HG03045 (cell line): ENCODE measurements around the gene PPP2R3B.
A peak's percentile ranks its signal among the peaks of the same experiment; 100 is the strongest.

Source experiments
- ATAC-seq: cut with Tn5 transposase; IDR thresholded peaks from one replicate; pipeline ENCODE4 v1.9.1; 2021; ENCODE audit warnings: mild to moderate bottlenecking, moderate library complexity; ENCODE audit not compliant: unreplicated experiment

PPP2R3B gene

DNA sequence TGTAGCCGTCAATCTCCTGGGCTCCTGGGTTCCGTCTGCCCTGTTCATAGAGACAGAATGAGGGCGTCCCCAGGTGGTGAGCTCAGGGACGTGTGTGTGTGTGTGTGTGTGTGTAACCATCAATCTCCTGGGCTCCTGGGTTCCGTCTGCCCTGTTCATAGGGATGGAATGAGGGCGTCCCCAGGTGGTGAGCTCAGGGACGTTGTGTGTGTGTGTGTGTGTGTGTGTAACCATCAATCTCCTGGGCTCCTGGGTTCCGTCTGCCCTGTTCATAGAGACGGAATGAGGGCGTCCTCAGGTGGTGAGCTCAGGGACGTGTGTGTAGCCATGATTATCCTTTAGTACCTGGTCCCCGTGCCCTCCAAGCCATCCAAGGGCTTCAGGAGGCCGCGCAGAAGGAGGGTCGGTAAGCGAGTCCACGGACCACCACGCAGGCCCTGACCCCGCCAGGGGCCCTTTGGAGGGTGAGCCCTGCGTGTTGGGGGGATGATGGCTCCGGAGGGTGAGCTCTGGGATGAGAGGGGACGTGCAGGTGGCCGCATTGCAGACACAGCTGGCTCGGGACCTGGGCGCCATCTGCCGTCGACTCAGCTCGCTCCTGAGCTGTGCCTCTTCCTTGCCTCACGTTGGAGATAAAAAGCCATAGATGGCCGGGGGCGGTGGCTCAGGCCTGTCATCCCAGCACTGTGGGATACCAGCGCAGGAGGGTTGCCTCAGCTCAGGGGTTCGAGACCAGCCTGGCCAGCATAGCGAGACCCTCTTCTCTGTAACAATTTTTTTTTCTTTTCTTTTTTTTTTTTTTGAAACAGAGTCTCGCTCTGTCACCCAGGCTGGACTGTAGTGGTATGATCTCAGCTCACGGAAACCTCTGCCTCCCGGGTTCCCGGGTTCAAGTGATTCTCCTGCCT lies 62.7 kb downstream of the PPP2R3B start:
- no peak for ATAC-seq

DNA sequence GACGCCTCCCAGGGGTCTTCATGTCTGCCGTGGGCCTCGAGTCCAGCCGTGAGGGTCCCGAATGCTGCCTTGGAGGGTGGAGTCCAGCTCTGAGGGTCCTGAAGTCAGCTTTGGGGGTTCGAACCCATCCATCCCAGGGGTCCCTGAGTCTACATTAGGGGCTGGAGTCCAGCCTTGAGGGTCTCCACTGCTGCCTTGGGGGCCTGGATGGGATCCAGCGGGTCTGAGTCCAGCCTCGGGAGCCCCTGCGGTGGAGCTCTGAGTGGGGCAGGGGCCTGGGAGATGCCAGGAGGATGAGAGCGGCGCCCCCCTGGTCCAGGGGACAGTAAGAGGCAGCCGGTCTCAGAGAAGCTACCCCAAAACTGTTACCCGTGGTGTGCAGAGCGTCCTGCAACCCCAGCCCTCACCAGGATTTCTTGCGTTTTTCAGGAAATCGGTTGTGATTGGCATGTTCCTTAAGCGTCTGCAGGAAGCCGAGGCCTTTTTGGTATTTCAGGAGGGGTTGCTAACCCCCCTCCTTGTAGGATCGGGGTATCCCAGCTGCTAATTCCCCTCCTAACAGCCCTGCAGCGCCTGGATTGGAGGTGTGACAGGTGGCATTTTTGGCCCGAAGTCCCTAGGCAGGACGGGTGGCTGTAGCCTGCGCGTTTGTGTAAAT lies 66.5 kb downstream of the PPP2R3B start:
- ATAC-seq = no peak

DNA sequence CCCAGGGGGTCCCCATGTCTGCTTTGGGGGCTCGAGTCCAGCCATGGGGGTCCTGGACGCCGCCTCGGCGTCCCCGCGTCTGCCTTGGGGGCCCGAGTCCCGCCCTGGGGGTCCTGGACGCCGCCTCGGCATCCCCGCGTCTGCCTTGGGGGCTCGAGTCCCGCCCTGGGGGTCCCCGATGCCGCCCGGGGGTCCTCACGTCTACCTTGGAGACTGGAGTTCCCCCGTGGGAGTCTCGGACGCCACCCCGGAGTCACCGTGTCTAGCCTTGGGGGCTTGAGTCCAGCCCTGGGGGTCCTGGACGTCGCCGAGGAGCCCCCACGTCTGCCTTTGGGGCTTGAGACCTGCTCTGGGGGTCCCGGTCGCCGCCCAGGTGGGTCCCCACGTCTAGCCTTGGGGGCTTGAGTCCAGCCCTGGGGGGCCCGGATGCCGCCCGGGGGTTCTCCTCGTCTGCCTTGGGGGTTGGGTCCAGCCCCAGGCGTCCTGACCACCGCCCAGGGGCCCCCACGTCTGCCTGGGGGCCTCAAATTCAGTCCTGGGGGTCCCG lies 67.1 kb downstream of the PPP2R3B start:
- ATAC-seq = no peak

DNA sequence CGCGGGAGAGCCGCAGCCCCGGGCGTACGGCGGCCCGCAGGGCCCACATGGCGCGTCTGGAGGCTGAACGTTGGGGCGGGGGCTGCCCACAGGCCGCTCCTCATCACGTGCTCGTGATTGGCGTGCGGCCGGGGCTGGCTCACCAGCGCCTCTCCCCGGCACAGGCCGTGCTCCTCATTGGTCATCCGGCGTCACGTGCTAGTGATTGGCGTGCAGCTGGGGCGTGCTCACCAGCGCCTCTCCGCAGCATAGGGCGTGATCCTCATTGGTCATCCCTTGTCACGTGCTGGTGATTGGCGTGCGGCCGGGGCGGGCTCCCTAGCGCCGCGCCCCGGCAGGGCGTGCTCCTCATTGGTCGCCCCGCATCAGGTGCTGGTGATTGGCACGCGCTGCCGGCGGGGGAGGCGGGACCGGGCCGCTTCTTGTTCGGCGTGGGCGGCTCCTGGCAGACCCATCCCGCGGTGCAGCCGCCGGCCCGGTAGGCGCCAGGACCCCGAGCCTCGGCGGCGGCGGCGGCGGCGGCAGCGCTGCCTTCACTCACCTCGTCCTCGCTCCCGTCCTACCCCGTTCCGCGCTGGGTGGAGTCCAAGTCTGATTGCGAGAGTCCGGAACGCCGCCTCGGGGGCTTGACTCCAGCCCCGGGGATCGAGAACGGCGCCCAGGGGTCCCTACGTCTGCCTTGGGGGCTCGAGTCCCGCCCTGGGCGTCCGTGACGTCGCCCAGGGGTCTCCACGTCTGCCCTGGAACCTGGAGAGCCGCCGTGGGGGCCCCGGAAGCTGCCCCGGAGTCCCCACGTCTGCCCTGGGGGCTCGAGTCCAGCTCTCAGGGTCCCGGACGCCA lies 67.7 kb downstream of the PPP2R3B start, which contains the start of gene GTPBP6:
TSS of gene GTPBP6 (minus strand) at position 58 of the 840 bp plus-strand sequence. CDS start at position 49, 9 bp downstream.
- ATAC-seq = peak; percentile 84

DNA sequence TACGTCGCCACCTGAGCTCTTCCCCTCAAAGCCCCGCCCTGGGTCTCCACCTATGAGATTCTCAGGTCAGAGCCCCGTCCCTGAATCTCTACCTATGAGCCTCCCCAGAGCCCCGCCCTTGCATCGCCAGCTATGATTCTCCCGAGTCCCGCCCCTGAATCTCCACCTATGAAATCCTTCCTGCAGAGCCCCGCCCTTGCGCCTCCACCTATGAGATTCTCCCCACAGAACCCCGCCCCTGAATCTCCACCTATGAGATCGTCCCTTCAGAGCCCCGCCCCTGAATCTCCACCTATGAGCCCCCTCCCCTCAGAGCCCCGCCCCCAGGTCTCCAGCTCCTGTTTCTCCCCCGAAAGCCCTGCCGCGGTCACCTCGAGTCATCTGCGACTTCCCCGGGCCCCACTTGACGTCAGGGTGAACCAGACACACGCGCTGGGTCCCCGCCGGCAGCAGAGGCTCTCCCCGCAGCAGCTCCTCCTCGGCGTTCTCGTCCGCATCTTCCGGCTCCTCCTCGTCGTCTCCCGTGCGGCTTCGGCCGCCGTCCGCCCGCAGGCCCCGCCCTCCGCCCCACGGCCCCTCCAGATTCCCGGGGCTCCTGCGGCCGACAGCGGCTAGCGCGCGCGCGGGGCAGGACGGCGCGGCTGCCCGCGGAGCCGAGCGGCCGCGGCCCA lies 68.5 kb downstream of the PPP2R3B start:
- ATAC-seq = peak; percentile 50

DNA sequence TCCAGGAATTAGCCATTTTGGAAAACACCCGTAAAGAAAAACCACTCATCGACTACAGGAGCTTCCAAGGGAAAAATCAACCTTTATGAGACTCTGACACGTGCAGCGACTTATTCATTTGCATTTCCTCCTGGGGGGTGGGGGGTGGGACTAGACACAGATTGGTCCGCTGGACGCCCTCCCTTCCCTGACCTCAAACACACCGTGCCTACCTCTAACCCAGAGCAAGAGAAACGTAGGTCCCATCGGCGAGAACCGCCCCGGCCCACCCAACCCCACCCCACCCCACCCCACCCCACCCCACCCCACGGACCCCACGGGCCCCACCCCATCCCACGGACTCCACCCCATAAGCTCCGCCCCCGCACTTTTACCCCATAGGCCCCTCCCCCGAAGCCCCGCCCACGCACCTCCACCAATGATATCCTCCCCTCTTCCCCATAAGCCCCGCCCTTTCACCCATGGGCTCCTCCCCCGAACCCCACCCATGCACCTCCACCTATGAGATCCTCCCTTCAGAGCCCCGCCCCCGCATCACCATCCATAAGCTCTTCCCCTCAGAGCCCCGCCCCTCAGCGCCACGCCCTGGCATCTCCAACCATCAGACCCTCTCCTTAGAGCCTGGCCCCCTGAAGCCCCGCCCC lies 69.2 kb downstream of the PPP2R3B start:
- no peak for ATAC-seq

DNA sequence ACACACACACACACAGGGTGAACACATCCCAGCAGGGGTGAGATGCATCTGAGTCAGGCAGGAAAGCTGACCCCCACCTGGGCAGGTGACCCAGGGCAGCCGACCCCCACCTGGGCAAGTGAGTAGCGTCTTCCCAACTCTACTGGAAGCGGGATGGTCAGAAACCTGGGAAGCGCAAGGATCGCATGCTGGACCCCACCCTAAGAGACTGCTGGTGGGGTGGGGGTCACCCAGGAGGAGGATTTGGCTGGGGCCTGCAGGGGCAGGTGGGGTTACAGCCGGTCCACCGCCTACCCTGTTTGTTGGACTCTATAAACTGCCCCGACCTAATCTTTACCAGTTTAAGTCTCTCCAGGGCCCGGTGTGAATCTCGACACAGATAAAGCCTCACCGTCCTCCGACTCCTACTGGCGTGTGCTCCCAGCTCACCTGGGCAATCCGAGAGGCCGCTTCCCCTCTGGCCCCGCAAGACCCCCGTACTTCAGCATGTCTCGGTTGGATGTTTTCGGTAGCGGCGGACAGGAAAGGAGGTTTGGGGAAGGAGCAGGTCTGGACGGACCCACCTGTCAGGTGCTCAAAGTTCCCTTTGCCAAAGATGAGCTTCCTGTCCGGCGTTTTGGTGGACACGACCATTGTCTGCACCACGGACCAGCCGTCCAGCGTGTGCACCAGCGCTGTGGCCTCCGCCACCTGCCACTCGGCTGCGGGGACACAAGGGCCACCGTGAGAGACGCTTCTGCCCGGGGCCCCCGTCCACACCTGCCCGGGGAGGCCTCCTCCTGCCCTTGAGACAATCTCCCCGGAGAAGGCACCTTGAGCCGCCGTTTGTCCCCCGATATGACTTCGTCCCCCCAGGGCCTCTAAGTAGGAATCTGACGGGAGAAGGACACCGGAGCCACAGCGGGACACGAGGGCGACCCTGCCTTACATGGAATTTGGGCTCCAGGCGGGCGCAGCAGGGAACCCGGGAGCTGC lies 70.1 kb downstream of the PPP2R3B start:
- no peak for ATAC-seq

DNA sequence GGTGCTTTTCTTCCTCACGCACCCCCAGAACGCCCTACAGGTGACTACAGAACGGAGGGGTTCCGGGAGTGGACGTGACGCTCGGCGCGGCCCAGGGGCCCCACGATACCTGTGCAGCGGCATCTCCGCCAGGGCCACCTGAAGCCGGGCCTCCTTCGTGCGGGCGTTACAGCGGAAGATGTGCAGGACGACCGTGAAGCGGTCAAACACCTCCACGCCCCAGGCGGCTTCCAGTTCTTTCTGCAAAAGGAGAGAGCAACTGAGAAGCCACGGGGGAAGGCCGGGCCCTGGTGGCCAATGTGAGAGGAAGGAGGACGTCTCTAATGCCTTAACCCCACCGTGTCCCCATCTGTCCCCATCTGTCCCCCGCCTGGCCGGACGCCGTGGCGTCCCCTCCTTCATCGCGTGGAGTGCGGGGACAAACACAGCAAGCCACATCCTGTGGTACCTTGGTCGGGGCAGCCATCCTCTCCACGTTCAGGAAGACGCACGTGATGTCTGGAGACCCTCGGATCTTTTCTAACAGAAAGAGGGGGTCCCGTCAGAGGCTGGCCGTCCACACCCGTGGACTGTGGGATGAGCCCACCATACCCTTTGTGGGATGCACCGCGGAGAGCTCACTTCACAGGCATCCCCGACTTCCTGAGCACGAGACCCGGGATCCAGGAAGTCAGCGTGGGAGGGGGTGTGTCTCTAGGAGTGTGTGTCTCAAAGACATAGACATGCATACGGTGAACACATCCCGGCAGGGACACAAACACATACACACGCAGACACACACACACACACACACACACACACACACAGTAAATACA lies 71.7 kb downstream of the PPP2R3B start:
- no peak for ATAC-seq

DNA sequence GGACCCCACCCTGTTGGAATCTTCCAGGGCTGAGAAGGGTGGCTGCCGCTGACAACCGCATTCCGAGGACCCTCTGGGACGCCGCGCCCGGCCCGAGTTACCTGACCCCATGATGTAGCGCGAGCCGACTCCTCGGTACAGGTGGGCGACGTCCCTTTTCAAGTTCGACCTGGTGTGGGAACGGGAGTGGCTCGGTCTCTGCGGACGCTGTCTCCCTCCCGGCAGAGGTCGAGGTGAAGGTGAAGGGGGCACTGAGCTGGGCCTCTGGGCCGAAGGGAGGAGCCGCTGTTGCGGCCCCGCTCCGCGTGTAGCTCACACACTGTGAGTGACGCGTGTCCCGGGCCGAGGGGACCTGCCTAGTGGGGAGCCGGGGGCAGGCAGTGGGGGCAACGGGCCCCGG lies 72.7 kb downstream of the PPP2R3B start:
- no peak for ATAC-seq

DNA sequence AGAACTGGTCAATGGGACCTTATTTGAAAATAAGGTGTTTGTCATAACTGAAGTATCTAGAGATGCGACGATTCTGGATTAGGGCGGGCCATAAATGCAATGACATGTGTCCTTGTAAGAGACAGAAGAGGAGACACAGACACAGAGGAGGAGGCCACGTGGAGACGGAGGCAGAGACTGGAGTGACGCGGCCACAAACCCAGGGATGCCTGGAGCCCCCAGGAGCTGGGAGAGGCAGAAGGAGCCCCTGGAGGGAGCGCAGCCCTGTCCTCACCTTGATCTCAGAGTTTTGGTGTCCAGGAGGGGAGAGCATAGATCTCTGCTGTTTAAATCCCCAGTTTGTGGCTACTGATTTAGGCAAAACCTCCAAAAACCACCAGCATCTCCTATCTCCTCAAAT lies 73.2 kb downstream of the PPP2R3B start:
- ATAC-seq = no peak

DNA sequence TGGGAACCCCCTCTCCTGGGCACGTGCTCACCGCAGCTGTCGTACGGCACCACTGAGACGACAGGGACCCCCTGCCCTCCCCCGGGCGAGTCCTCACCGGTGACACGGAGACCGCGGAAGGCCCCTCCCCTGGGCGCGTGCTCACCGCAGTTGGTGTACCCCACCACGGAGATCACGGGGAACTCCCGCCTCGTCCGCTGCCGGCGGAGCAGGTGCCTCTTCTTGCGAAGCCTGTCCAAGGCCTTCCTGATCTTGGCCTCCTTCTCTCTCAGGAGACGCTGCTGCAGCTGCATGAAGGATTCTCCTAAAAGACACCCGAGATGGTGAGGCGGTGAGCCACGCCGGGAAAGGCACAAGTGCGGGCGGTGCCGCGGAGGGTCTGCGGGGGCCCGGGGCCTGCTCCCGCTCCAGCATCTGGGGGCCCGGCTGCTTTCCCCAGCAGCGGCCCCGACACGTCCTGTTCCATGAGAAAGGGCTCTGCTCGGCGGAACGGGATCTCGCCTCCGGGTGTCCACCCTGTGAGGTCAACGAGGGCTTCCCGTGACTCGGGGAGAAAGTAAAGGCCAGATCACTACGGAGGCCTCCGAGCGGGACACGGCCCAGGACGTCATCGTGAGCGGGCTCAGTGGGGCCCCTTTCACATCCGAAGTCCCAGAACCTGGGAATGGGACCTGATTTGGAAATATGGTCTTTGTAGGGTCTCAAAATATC lies 73.9 kb downstream of the PPP2R3B start:
- ATAC-seq = no peak

DNA sequence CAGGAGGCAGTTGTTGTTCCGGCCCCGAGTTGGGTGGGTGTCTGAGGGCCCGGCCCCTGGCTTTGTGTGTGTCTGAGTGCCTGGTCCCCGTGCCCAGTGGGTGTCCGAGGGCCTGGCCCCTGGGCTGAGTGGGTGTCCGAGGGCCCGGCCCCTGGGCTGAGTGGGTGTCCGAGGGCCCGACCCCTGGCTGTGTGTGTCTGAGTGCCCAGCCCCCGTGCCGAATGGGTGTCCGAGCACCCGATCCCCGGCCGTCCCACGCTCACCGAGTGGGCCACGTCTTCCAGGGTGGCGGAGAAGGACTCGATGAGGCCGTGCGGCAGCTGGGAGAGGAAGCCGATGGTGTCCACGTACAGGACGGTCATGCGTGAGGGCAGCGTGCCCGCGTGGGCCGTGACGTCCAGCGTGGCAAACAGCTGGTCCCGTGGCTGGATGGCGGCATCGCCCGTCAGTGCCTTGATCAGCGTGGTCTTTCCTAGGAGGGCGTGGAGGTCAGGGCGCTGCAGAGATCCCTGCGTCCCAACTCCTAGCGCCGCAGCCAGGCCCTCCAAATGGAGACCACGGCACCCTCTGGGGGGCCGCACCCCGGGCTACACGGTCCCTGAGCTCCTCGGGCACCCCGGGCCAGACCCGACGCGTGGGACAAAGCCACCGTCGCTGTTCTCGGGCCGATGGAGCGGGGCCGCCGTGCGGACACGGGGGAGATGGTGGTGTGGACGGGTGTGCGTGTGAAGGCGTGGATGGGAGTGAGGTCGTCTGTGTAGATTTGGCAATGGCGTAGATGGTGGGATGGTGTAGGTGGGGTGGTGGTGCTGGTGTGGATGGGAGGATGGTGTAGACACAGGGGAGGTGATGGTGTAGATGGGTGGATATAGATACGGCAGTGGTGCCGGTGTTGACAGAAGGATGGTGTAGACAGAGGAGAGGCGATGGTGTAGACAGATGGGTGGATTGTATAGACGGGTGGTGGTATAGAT lies 75.3 kb downstream of the PPP2R3B start:
- no peak for ATAC-seq

DNA sequence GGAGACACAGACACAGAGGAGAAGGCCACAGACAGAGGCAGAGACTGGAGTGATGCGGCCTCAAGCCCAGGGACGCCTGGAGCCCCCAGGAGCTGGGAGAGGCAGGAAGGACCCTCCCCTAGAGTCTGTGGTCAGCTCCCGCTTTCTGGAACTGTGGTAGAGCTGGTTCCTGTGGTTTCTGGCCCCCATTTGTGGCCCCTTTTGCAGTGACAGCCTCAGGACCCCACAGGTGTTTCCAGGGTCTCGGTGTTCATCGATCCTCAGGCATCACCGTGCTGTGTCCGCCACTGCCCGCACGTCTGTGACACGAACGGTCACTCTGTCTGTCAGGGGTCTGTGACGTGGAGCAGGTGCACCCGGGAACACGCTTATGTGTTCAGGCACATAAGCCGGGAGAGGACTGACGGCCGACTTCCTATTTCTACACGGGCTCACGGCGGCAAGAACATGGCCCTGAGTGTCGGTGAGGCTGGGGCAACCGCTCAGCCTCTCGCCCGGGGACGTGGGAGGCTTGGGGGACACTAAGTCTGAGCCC lies 76.0 kb downstream of the PPP2R3B start:
- no peak for ATAC-seq

DNA sequence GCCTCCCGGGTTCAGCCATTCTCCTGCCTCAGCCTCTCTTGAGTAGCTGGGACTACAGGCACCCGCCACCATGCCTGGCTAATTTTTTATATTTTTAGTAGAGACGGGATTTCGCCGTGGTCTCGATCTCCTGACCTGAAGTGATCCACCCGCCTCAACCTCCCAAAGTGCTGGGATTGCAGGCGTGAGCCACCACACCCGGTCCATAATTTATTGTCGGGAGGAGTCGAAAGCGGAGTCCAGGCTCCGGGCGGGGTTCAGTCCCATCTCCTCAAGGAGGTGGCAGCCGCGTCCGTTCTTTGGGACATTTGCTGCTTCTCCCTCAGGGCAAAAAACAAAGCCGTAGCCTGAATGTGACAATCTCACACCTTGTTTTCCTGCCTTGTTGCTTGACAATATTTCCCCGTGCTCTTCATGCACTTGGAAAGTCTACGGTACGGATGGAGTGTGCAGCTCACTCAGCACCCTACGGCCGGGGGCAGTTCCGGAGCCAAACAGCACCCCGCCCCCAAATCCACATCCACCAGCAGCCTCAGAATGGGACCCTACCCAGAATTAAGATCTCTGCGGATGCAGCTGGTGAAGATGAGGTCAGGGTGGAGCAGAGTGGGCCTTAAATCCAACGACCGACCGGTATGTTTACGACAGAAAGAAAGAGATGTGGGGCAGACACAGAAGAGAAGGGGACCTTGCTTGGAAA lies 77.7 kb downstream of the PPP2R3B start:
- ATAC-seq = no peak
